ENCODE results near the gene CEP68. TPM values are rescaled to one million over a fixed set of nuclear protein-coding genes. Genes with fewer than 3 reads are reported as not detected.

The CEP68 gene
- total RNA-seq, 1 experiment from 2014 or later, result 11.2 TPM

DNA sequence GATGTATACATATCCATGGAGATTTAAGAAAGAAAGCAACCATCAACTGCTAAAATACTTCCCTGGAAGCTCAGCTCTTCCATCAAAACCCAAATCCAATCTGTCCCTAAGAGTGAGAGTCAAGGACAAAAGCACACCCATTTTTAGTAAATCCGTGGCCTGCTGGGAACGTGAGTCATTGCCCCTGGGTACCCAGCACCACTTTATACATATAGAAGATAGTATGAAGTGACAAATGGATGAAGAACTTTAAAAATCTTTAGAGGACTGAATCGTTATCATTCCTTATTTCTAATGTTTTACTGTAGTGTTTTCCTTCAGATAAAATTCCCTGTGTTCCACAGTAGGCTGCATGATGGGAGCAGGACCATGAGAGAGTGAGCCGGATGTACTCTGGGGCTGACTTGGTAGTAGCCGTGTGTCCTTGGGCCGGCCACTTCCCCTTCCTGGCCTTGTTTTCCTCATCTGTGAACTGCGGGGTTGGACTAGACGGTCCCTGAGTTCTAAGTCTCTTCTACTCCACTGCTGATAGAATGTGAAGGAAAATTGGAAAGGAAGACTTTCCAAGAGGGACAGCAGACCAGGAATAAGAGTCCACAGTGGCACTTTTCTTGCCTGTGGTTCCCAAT is 28.5 kb upstream of the CEP68 start:
- ATAC-seq, result no peak
- H2AFZ ChIP-seq (ENCODE audit: low read depth, low read length, poor library complexity, severe bottlenecking), result no peak overlapping the region

More for the DNA sequence above, 28.5 kb upstream of the CEP68 start:
- Histone ChIP-seq H3K9ac (ENCODE audit: low read length) (no peak overlapping the region), H3K27ac (ENCODE audit: low read depth, low read length) (no peak overlapping the region), H3K36me3 (ENCODE audit: control insufficient read depth in 1 of 2, insufficient read depth in 2 of 2, low read length in 2 of 2) (no peaks in the 10 kb centered on the region), H4K20me1 (ENCODE audit: insufficient read depth) (no peaks in the 10 kb centered on the region), H3K9me3 (ENCODE audit: control insufficient read depth in 1 of 2, insufficient read depth in 1 of 2, low read depth in 1 of 2, low read length in 2 of 2) (no peaks in the 10 kb centered on the region), H3K9me2 (ENCODE audit: insufficient read depth) (no peaks in the 10 kb centered on the region), H3K79me2 (ENCODE audit: insufficient read depth, low read length) (no peaks in the 10 kb centered on the region), H3K4me2 (ENCODE audit: low read length) (no peak overlapping the region), H3K4me1 (ENCODE audit: control insufficient read depth in 1 of 2, insufficient read depth in 2 of 2, low read length in 2 of 2) (peaks cover 0 to 7% of the 10 kb centered on the region in 2 experiments; a peak in 1 of 4 replicates), H3K27me3 (ENCODE audit: insufficient read depth, low read length) (no peaks in the 10 kb centered on the region), H3K4me3 (replicated peaks in 1 of 2; ENCODE audit: low read depth in 1 of 2, low read length in 2 of 2) (no peak overlapping the region)
- POLR2A ChIA-PET, result no interaction called here
- intact Hi-C loops (cut with micrococcal nuclease), result no loop called here
- CTCF ChIA-PET, result no interaction called here
- BruUV-seq (replicated peaks), result no TSS peak
- TF ChIP-seq, protein P1, sequence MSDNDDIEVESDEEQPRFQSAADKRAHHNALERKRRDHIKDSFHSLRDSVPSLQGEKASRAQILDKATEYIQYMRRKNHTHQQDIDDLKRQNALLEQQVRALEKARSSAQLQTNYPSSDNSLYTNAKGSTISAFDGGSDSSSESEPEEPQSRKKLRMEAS (IDR thresholded peaks at IDR 0.05), result no peak
- TF ChIP-seq SIN3A (IDR thresholded peaks at IDR 0.05; ENCODE audit: low read depth) (no peak), ZFX (IDR thresholded peaks at IDR 0.05) (no peak), POLR2AphosphoS5 (IDR thresholded peaks at IDR 0.05; ENCODE audit: low read depth, low read length) (no peak), ZNF274 (IDR thresholded peaks at IDR 0.05; ENCODE audit: low read depth, low read length) (no peak), TCF7L2 (IDR thresholded peaks at IDR 0.05; ENCODE audit: borderline replicate concordance, extremely low read depth, insufficient read depth, insufficient read length) (no peak), JUND (IDR thresholded peaks at IDR 0.05) (no peak), ELF1 (IDR thresholded peaks at IDR 0.05; ENCODE audit: borderline replicate concordance, low read depth) (no peak), FOSL1 (IDR thresholded peaks at IDR 0.05; ENCODE audit: low read depth) (no peak)
- TF ChIP-seq, protein P2, sequence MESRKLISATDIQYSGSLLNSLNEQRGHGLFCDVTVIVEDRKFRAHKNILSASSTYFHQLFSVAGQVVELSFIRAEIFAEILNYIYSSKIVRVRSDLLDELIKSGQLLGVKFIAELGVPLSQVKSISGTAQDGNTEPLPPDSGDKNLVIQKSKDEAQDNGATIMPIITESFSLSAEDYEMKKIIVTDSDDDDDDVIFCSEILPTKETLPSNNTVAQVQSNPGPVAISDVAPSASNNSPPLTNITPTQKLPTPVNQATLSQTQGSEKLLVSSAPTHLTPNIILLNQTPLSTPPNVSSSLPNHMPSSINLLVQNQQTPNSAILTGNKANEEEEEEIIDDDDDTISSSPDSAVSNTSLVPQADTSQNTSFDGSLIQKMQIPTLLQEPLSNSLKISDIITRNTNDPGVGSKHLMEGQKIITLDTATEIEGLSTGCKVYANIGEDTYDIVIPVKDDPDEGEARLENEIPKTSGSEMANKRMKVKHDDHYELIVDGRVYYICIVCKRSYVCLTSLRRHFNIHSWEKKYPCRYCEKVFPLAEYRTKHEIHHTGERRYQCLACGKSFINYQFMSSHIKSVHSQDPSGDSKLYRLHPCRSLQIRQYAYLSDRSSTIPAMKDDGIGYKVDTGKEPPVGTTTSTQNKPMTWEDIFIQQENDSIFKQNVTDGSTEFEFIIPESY (IDR thresholded peaks at IDR 0.05; ENCODE audit: extremely low read depth, insufficient replicate concordance, low read length), result no peak
- TF ChIP-seq, protein P3, sequence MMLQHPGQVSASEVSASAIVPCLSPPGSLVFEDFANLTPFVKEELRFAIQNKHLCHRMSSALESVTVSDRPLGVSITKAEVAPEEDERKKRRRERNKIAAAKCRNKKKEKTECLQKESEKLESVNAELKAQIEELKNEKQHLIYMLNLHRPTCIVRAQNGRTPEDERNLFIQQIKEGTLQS (IDR thresholded peaks at IDR 0.05), result no peak
- no peak for DNase-seq (ENCODE audit: low read depth, low spot score)
- RAD21 ChIA-PET (ENCODE audit: low non-redundant PET in 1 of 2, low total read pairs in 2 of 2, uncharacterized antibody in 2 of 2, unreplicated experiment in 2 of 2), result no interaction called here
